GM12892 (cell line): ENCODE measurements around the gene ZNF793. TPM values are rescaled to one million over a fixed set of nuclear protein-coding genes. Genes with fewer than 3 reads are reported as not detected.

Experiments
- DNase-seq: peaks from one replicate; pipeline ENCODE4 v3.0.0; 2011; ENCODE audit not compliant: insufficient read length
- FAIRE-seq: peaks from 2 replicates; lab custom pipeline; 2011; peaks lifted over from hg19 to GRCh38; lab: Jason Lieb, UNC
- POLR2A ChIP-seq: IDR thresholded peaks from 2 replicates; pipeline ENCODE4 v1.6.1; 2011; ENCODE audit warnings: low read depth, low read length, control low read depth
- POLR2AphosphoS5 ChIP-seq: IDR thresholded peaks from 2 replicates; pipeline ENCODE4 v1.6.1; 2011; ENCODE audit warnings: low read depth, low read length, control low read depth
- TAF1 ChIP-seq: IDR thresholded peaks from 2 replicates; pipeline ENCODE4 v1.6.1; 2011; ENCODE audit warnings: low read depth, mild to moderate bottlenecking, control low read depth, low read length, borderline replicate concordance
- polyA plus RNA-seq: library from polyadenylated mRNA; unstranded; fragments of >200 nt; gene quantifications from one replicate; pipeline ENCODE4 v1.2.1, GENCODE V29; 2012; ENCODE audit warnings: missing spikeins, inconsistent platforms; ENCODE audit not compliant: missing spikeins

ZNF793 gene
- polyA plus RNA-seq = 1.1 TPM

DNA sequence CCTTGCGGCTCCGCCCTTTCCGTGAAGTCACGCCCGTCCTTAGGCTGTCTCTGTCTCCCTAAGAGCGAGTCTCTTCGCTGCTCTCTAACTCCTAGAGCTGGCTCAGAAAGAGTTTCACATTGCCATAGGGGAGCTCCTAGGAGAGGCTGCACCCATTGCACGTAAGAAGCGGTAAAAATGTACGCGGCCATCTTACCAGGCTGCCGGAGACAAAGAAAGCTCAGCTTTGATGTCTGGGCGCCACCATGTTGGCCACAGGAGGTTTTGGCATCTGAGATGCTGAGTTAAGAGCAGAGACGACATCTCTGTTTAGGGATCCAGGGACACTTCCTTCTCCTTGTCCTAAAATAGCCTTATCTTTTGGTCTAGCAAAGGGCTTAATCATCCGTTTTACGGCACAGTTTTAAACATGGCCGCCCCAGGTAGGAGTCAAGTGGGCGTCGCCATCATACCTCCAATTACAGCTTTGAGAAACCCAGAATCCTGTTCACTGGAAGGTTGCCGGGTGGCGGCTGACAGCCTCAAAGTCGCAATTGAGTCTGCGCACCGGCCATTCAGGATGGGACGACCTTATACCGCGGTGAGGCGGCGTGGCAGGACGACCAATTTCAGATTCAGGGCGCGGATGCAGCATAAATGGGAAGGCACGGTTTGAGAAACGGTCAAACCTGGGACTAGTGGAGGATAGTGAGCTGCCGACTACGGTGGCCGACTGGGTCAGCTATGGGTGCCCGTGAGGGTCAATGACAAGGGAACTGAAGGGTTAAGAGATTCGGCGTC is at the start of gene ZNF793:
Gene ZNF793 (plus strand): TSS at position 553 of the 780 bp plus-strand sequence. CDS start 16,501 bp downstream, outside the sequence.
- DNase-seq = peak; percentile 29
- TF ChIP-seq POLR2A = peak; percentile 49; the same call in 1 of the 2 replicates
- TF ChIP-seq POLR2AphosphoS5 = no peak; the same call in 1 of the 2 replicates
- TF ChIP-seq TAF1 = no peak
- no peak for FAIRE-seq

DNA sequence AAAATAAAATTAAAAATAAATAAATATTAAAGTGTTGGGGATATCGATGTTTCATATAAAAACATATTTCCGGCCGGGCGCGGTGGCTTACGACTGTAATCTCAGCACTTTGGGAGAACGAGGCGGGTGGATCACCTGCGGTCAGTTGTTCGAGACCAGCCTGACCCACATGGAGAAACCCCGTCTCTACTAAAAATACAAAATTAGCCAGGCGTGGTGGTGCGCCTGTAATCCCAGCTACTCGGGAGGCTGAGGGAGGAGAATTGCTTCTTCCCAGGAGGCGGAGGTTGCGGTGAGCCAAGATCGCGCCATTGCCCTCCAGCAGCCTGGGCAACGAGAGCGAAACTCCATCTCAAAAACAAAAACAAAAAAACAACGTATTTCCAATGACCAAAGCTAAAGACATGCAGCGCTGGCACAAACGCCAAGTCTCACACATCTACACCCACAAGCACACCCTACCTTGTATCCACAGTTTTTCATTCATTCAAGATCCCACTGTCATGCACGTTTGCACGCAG is 40.4 kb upstream of the ZNF793 start:
- TF ChIP-seq POLR2A (no peak), TAF1 (no peak), POLR2AphosphoS5 (no peak)
- no peak for FAIRE-seq
- DNase-seq = no peak

DNA sequence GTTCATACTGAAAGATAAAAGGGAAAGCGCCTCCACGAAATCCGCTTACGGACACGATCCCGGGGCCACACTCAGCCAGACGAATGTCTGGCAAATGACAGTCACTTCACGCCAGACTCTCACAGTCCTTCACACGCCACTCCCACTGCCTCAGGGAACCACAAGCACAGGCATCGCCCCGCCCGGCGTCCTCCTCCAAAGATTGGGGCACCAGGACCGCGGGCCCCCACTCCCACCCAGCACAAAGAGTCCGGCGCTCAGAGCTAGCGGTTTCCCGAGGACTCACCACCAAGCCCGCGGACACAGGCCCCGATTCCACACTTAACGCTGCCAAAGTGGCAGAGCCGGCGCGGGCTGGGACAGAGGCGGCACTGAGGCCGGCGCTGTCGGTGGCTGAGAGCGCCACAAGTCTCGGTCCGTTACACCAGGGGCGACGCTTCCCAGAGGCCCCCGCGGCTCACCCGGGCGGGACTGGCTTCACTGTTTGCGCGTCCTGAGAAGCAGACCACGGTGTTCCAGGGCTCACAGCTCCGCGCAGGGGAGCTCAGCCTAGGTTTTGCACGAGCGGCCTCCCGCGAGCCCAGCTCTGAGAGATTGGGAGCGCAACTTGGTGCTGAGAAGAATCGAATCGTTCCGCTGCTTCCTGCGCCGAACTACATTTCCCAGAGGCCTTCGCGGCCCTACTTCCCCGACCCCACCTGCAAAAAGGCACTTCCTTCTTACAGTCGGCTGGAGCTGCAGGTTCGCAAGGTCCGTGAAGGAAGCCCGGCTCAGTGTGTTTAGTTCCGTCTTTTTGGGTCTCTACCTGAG is 39.7 kb upstream of the ZNF793 start, which contains the start of gene ZNF569:
Gene ZNF569 (minus strand): TSS at position 647 of the 810 bp plus-strand sequence. CDS start 22,523 bp downstream, outside the sequence.
- TF ChIP-seq POLR2A (peak; percentile 77), TAF1 (0 out of 2 replicates have a peak, but pooled peaks have one; percentile 57), POLR2AphosphoS5 (peak; percentile 58; the same call in 1 of the 2 replicates)
- DNase-seq (peak; percentile 55), FAIRE-seq (peak; percentile 94)

- FAIRE-seq (no peak), DNase-seq (no peak)
These were observed 39.1 kb upstream of the ZNF793 start for GRCh38 chr19:37467608-37468090.

GRCh38 chr19:37468961-37469777 is 37.6 kb upstream of the ZNF793 start, which contains the start of gene ZNF570:
TSS of gene ZNF570 (plus strand) at chr19:37469356. CDS start at chr19:37470355, 999 bp downstream.
- peak; percentile 51 for DNase-seq
- peak; percentile 84 for FAIRE-seq
- TF ChIP-seq POLR2AphosphoS5 = peak; percentile 79
- TF ChIP-seq POLR2A = peak; percentile 86; the same call in 1 of the 2 replicates
- TF ChIP-seq TAF1 = no peak

More at GRCh38 chr19:37467608-37468090, 39.1 kb upstream of the ZNF793 start:
- TF ChIP-seq TAF1 (no peak), POLR2A (no peak), POLR2AphosphoS5 (no peak)

- no peak for DNase-seq
- no peak for FAIRE-seq
- TF ChIP-seq TAF1 (no peak), POLR2AphosphoS5 (no peak)
These were observed 36.5 kb upstream of the ZNF793 start for GRCh38 chr19:37470216-37470615.

- DNase-seq (no peak), FAIRE-seq (no peak)
- TF ChIP-seq POLR2A (no peak), POLR2AphosphoS5 (no peak), TAF1 (no peak)
These were observed 34.6 kb upstream of the ZNF793 start for GRCh38 chr19:37472165-37472564.

GRCh38 chr19:37484406-37485168 is 22.2 kb upstream of the ZNF793 start:
- TF ChIP-seq POLR2AphosphoS5 (no peak), TAF1 (no peak), POLR2A (no peak)
- FAIRE-seq = no peak
- no peak for DNase-seq

DNA sequence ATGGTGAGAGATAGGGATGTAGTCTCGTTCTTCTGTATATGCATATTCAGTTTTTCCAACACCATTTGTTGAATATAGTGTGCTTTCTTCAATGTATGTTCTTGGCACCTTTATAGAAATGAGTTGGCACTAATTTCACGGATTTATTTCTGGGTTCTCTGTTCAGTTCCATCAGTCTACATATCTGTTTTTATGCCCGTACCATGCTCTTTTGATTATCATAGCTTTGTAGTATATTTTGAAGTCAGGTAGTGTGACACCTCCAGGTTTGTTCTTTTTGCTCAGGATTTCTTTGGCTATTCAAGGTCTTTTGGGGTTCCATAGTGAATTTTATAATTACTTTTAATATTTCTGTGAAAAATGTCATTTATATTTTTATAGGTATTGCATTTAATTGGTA is 14.5 kb upstream of the ZNF793 start:
- no peak for DNase-seq
- no peak for TF ChIP-seq POLR2AphosphoS5
- TF ChIP-seq TAF1 = no peak
- no peak for TF ChIP-seq POLR2A
- no peak for FAIRE-seq

- no peak for FAIRE-seq
- no peak for TF ChIP-seq POLR2AphosphoS5
- TF ChIP-seq POLR2A = no peak
- no peak for TF ChIP-seq TAF1
These were observed 767 bp upstream of the ZNF793 start for GRCh38 chr19:37505958-37506386.

DNA sequence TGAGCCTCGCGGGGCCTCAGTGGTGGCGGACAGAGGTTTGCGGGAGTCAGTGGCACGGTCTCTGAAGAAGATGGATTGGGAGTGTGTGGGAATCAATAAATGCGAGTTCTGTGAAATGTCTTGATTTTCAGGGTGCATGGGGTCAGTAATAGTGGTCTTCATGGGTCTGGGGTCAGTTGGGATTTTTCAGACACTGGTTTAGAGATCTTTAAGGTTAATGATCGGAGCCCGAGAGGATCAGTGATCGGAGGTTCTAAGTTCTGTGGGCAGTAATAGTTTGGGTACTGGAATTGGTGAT is 377 bp downstream of the ZNF793 start:
- FAIRE-seq (no peak), DNase-seq (no peak)
- TF ChIP-seq POLR2A = no peak
- TF ChIP-seq TAF1 = no peak
- no peak for TF ChIP-seq POLR2AphosphoS5

More at GRCh38 chr19:37505958-37506386, 767 bp upstream of the ZNF793 start:
- DNase-seq = no peak

- TF ChIP-seq TAF1 = no peak
- TF ChIP-seq POLR2AphosphoS5 = no peak
- TF ChIP-seq POLR2A = no peak
- FAIRE-seq (no peak), DNase-seq (no peak)
These were observed 4.4 kb downstream of the ZNF793 start for GRCh38 chr19:37511186-37511585.
